Natural killer cell (primary cell): Measurements from ENCODE around the gene SEMA3A. TPM values are rescaled to one million over a fixed set of nuclear protein-coding genes. Genes with fewer than 3 reads are reported as not detected.
"Not testable (repeated sequence)": the region's sequence is repeated elsewhere in the genome, so short reads cannot be mapped to it uniquely, and the experiment has no call there.

Source experiments
- ATAC-seq, 3 donors: fragments of 150-1000 bp in 2 of 3; fragments of 200-7000 bp in 1 of 3; cut with Tn5 transposase; 1 replicate in 1 of 3; 2 replicates in 2 of 3; pipeline ENCODE4 v1.10.0; 2021; ENCODE audit warnings: mild to moderate bottlenecking in 2 of 3, moderate library complexity in 2 of 3
- DNase-seq, 2 donors: peaks; one replicate each; pipeline versions ENCODE4 v3.0.0 to v3.0.0-alpha.2; 2013 to 2021; ENCODE audit warnings: mixed read lengths in 1 of 2
- H3K27ac ChIP-seq: one replicate; pipeline ENCODE4 v1.5.1; 2013; ENCODE audit warnings: mild to moderate bottlenecking, low read length
- H3K27me3 ChIP-seq: one replicate; pipeline ENCODE4 v1.6.1; 2013; ENCODE audit warnings: low read length; ENCODE audit not compliant: control insufficient read depth, insufficient read depth
- H3K36me3 ChIP-seq: one replicate; pipeline ENCODE4 v1.6.1; 2013; ENCODE audit warnings: low read length; ENCODE audit not compliant: control insufficient read depth, insufficient read depth
- H3K4me1 ChIP-seq: one replicate; pipeline ENCODE4 v1.6.1; 2013; ENCODE audit warnings: low read length; ENCODE audit not compliant: control insufficient read depth, insufficient read depth
- H3K4me3 ChIP-seq: one replicate; pipeline ENCODE4 v1.5.1; 2013; ENCODE audit warnings: low read length
- H3K9me3 ChIP-seq: one replicate; pipeline ENCODE4 v1.6.1; 2013; ENCODE audit warnings: low read length; ENCODE audit not compliant: control insufficient read depth, insufficient read depth
- H3K27ac Mint-ChIP-seq, 2 donors: one replicate each; pipeline ENCODE4 v1.8.0; 2022; ENCODE audit warnings: mild to moderate bottlenecking in 2 of 2, mixed read lengths in 2 of 2, moderate library complexity in 1 of 2
- H3K27me3 Mint-ChIP-seq, 2 donors: one replicate each; pipeline ENCODE4 v1.8.0; 2022; ENCODE audit warnings: low read depth in 2 of 2, mixed read lengths in 2 of 2
- H3K36me3 Mint-ChIP-seq: one replicate; pipeline ENCODE4 v1.8.0; 2022; ENCODE audit warnings: mixed read lengths
- H3K4me1 Mint-ChIP-seq, 2 donors: one replicate each; pipeline ENCODE4 v1.8.0; 2022; ENCODE audit warnings: mixed read lengths in 2 of 2
- H3K4me3 Mint-ChIP-seq: one replicate; pipeline ENCODE4 v1.8.0; 2022; ENCODE audit warnings: mild to moderate bottlenecking, moderate library complexity, mixed read lengths
- H3K9me3 Mint-ChIP-seq, 2 donors: one replicate each; pipeline ENCODE4 v1.8.0; 2022; ENCODE audit warnings: mixed read lengths in 2 of 2
- WGBS: methylation state at CpG from one replicate; pipeline ENCODE4 v1.1.7; 2013; ENCODE audit warnings: missing lambda C conversion rate; ENCODE audit not compliant: insufficient coverage; 5-methylcytosine and 5-hydroxymethylcytosine counted together
- intact Hi-C: fragments of 100-400 bp; cut with micrococcal nuclease; formaldehyde crosslinking; loops from one replicate; pipeline ENCODE4 v1.14.2; 2022
- total RNA-seq, 4 donors: library from RNA; stranded (reverse); fragments of 120-200 nt in 1 of 4; gene quantifications; one replicate each; pipeline versions ENCODE4 v1.2.3 to v1.2.4, GENCODE V29; 2013 to 2022
- TF ChIP-seq, protein P1 (sequence below): fragments of 200-600 bp; IDR thresholded peaks from one replicate; pipeline ENCODE4 v1.8.0; 2022; ENCODE audit warnings: antibody characterized with exemption

SEMA3A gene
- total RNA-seq, 3 donors from 2014 or later (not counting 1 experiment from before 2014, with no cell fraction given), result 0.13 to 0.21 TPM; not detected in 1

GRCh38 chr7:84069999-84070500 lies 124.5 kb downstream of the SEMA3A start:
- H3K4me3 Mint-ChIP-seq, result no peak overlapping the region
- intact Hi-C loops, result no loop called here
- Histone ChIP-seq H3K27ac (no peak overlapping the region), H3K27me3 (no peaks in the 10 kb centered on the region), H3K36me3 (no peaks in the 10 kb centered on the region), H3K9me3 (no peaks in the 10 kb centered on the region), H3K4me1 (no peaks in the 10 kb centered on the region), H3K4me3 (no peak overlapping the region)
- no peaks in the 10 kb centered on the region for H3K4me1 Mint-ChIP-seq
- peaks cover 2 to 4% of the 10 kb centered on the region in 2 donors for H3K9me3 Mint-ChIP-seq
- ATAC-seq, result no peak
- no peak for DNase-seq
- TF ChIP-seq, protein P1, sequence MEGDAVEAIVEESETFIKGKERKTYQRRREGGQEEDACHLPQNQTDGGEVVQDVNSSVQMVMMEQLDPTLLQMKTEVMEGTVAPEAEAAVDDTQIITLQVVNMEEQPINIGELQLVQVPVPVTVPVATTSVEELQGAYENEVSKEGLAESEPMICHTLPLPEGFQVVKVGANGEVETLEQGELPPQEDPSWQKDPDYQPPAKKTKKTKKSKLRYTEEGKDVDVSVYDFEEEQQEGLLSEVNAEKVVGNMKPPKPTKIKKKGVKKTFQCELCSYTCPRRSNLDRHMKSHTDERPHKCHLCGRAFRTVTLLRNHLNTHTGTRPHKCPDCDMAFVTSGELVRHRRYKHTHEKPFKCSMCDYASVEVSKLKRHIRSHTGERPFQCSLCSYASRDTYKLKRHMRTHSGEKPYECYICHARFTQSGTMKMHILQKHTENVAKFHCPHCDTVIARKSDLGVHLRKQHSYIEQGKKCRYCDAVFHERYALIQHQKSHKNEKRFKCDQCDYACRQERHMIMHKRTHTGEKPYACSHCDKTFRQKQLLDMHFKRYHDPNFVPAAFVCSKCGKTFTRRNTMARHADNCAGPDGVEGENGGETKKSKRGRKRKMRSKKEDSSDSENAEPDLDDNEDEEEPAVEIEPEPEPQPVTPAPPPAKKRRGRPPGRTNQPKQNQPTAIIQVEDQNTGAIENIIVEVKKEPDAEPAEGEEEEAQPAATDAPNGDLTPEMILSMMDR, result no peak
- no peaks in the 10 kb centered on the region for H3K36me3 Mint-ChIP-seq
- WGBS, result no CpG with 5 or more reads among the region's 2 CpGs
- no peak overlapping the region for H3K27ac Mint-ChIP-seq
- no peaks in the 10 kb centered on the region for H3K27me3 Mint-ChIP-seq

DNA sequence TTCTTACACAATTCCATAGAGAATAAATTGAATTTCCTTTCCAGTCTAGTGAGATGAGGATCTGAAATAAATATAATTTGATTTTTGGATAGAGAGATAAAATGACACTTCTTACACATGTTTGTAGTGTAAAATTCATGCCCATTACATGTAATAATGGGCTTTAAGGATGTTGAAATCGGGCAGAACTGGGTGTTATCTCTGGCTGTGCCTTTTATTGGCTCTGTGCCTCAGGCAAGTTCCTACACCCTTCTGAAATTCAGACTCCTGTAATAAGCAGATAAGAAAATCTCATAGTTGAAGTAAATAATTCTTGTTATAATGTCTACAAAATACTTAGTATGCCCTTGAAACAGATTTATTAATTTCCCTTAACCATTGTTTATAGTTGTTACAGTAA lies 125.6 kb downstream of the SEMA3A start:
- Mint-ChIP-seq H3K27ac (no peak overlapping the region), H3K9me3 (peaks cover 2 to 4% of the 10 kb centered on the region in 2 donors), H3K4me1 (no peaks in the 10 kb centered on the region), H3K27me3 (no peaks in the 10 kb centered on the region), H3K4me3 (no peak overlapping the region), H3K36me3 (no peaks in the 10 kb centered on the region)
- H3K36me3 ChIP-seq, result no peaks in the 10 kb centered on the region
- no peaks in the 10 kb centered on the region for H3K27me3 ChIP-seq
- ATAC-seq (no peak), DNase-seq (no peak)
- 50% methylated on average over 1 of the region's 1 CpG for WGBS
- TF ChIP-seq, protein P1, result no peak
- no peak overlapping the region for H3K4me3 ChIP-seq
- intact Hi-C loops, result no loop called here
- no peaks in the 10 kb centered on the region for H3K9me3 ChIP-seq
- H3K4me1 ChIP-seq, result no peaks in the 10 kb centered on the region
- no peak overlapping the region for H3K27ac ChIP-seq

DNA sequence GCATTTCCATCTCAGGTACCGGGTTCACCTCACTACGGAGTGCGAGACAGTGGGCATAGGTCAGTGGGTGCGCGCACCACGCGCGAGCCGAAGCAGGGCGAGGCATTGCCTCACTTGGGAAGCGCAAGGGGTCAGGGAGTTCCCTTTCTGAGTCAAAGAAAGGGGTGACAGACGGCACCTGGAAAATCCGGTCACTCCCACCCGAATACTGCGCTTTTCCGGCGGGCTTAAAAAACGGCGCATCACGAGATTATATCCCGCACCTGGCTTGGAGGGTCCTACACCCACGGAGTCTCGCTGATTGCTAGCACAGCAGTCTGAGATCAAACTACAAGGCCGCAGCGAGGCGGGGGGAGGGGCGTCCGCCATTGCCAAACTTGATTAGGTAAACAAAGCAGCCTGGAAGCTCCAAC lies 132.1 kb downstream of the SEMA3A start:
- intact Hi-C loops, H3K27me3 ChIP-seq, H3K4me1 Mint-ChIP-seq, DNase-seq, H3K36me3 Mint-ChIP-seq, H3K9me3 ChIP-seq, H3K4me1 ChIP-seq, H3K36me3 ChIP-seq, H3K27ac ChIP-seq, H3K27me3 Mint-ChIP-seq, H3K9me3 Mint-ChIP-seq, H3K27ac Mint-ChIP-seq, ATAC-seq, H3K4me3 ChIP-seq, H3K4me3 Mint-ChIP-seq: not testable (repeated sequence)
- WGBS, result 96% methylated on average over 28 of the region's 28 CpGs

- Mint-ChIP-seq H3K36me3 (no peaks in the 10 kb centered on the region), H3K4me3 (no peak overlapping the region), H3K4me1 (peaks cover 0 to 8% of the 10 kb centered on the region in 2 donors), H3K9me3 (peaks cover 0 to 2% of the 10 kb centered on the region in 2 donors), H3K27ac (no peak overlapping the region), H3K27me3 (no peaks in the 10 kb centered on the region)
- no peak overlapping the region for H3K27ac ChIP-seq
- intact Hi-C loops, result no loop called here
- TF ChIP-seq, protein P1, result no peak
- 40% methylated on average over 1 of the region's 4 CpGs for WGBS
- no peaks in the 10 kb centered on the region for H3K9me3 ChIP-seq
- no peaks in the 10 kb centered on the region for H3K4me1 ChIP-seq
- DNase-seq, result no peak
- H3K4me3 ChIP-seq, result no peak overlapping the region
- no peaks in the 10 kb centered on the region for H3K27me3 ChIP-seq
- no peaks in the 10 kb centered on the region for H3K36me3 ChIP-seq
- no peak for ATAC-seq
These were observed 133.8 kb downstream of the SEMA3A start for GRCh38 chr7:84060760-84061261.
